K562 (cell line): Measurements from ENCODE around the gene ANKRD65. TPM values are rescaled to one million over a fixed set of nuclear protein-coding genes. Genes with fewer than 3 reads are reported as not detected.
A peak's percentile ranks its signal among the peaks of the same experiment; 100 is the strongest.

Experiments used
- BACH1 ChIP-seq: fragments of 200-800 bp; sonication (Bioruptor generic); IDR thresholded peaks from 2 replicates; pipeline ENCODE4 v1.6.1; 2016; ENCODE audit warnings: missing genetic modification characterization, missing compliant biosample characterization
- CBX5 ChIP-seq: IDR thresholded peaks from 2 replicates; pipeline ENCODE4 v1.6.1; 2014; ENCODE audit warnings: low read depth, borderline replicate concordance
- CCAR2 ChIP-seq: fragments of 200-400 bp; formaldehyde crosslinking; IDR thresholded peaks from 2 replicates; pipeline ENCODE4 v1.6.1; 2017; ENCODE audit warnings: mild to moderate bottlenecking, low read depth, low read length
- FOS ChIP-seq: IDR thresholded peaks from 3 replicates; pipeline ENCODE4 v1.6.1; 2011; ENCODE audit not compliant: insufficient read length; ENCODE audit errors: extremely low read depth
- FOXP1 ChIP-seq: sonication (generic); formaldehyde crosslinking; IDR thresholded peaks from 2 replicates; pipeline ENCODE4 v1.8.0; 2022; ENCODE audit warnings: mild to moderate bottlenecking, missing genetic modification reagents
- MYNN ChIP-seq, 2 experiments: sonication (generic); formaldehyde crosslinking in 1 of 2; IDR thresholded peaks; 2 replicates each; pipeline versions ENCODE4 v1.5.0 to v1.6.1; 2016 to 2020; ENCODE audit warnings: antibody characterized with exemption in 1 of 2, missing genetic modification reagents in 1 of 2
- NFE2 ChIP-seq: IDR thresholded peaks from 2 replicates; pipeline ENCODE4 v1.6.1; 2014; ENCODE audit warnings: antibody characterized with exemption, low read depth
- PCBP1 ChIP-seq: fragments of 200-400 bp; formaldehyde crosslinking; IDR thresholded peaks from 2 replicates; pipeline ENCODE4 v1.6.1; 2018; ENCODE audit warnings: mild to moderate bottlenecking, low read depth, low read length; ENCODE audit not compliant: poor library complexity, severe bottlenecking
- PREB ChIP-seq: sonication (generic); formaldehyde crosslinking; IDR thresholded peaks from 2 replicates; pipeline ENCODE4 v1.8.1; 2023; ENCODE audit warnings: mild to moderate bottlenecking, missing genetic modification reagents
- PRMT5 ChIP-seq: sonication (generic); formaldehyde crosslinking; IDR thresholded peaks from 2 replicates; pipeline ENCODE4 v1.5.0; 2020; ENCODE audit warnings: missing genetic modification reagents
- RREB1 ChIP-seq: fragments of 250-450 bp; sonication (Bioruptor Pico); IDR thresholded peaks from 2 replicates; pipeline ENCODE4 v1.4.0; 2020
- SIX5 ChIP-seq, 2 experiments: IDR thresholded peaks; 2 replicates each; pipeline ENCODE4 v1.6.1; 2011; ENCODE audit warnings: low read length in 2 of 2, borderline replicate concordance in 1 of 2, low read depth in 1 of 2, mild to moderate bottlenecking in 1 of 2, moderate library complexity in 1 of 2; ENCODE audit not compliant: insufficient read depth in 1 of 2
- SMAD3 ChIP-seq: fragments of 450-650 bp; formaldehyde crosslinking; conservative IDR thresholded peaks from 2 replicates; pipeline ENCODE4 v1.4.0; 2020; ENCODE audit warnings: mild to moderate bottlenecking
- SMARCC2 ChIP-seq: fragments of 450-650 bp; IDR thresholded peaks from 2 replicates; pipeline ENCODE4 v1.6.1; 2017; ENCODE audit warnings: antibody characterized with exemption, moderate library complexity, mild to moderate bottlenecking, low read depth
- STAT5B ChIP-seq: fragments of 250-450 bp; sonication (Bioruptor Pico); IDR thresholded peaks from 2 replicates; pipeline ENCODE4 v1.8.0; 2021; ENCODE audit warnings: mild to moderate bottlenecking, inconsistent platforms
- ZNF41 ChIP-seq: fragments of 250-450 bp; sonication (Bioruptor Pico); conservative IDR thresholded peaks from 2 replicates; pipeline ENCODE4 v1.4.0; 2020; ENCODE audit warnings: mild to moderate bottlenecking
- ZNF431 ChIP-seq: sonication (generic); formaldehyde crosslinking; IDR thresholded peaks from 2 replicates; pipeline ENCODE4 v1.8.0; 2022; ENCODE audit warnings: mild to moderate bottlenecking, missing genetic modification reagents
- ZNF655 ChIP-seq: fragments of 250-450 bp; sonication (Bioruptor Pico); IDR thresholded peaks from 2 replicates; pipeline ENCODE4 v1.5.0; 2021
- ZNF695 ChIP-seq: fragments of 450-650 bp; formaldehyde crosslinking; IDR thresholded peaks from 2 replicates; pipeline ENCODE4 v1.4.0; 2020; ENCODE audit warnings: mild to moderate bottlenecking, moderate library complexity
- ZNF75A ChIP-seq: fragments of 450-650 bp; formaldehyde crosslinking; IDR thresholded peaks from 2 replicates; pipeline ENCODE4 v1.4.0; 2020; ENCODE audit warnings: mild to moderate bottlenecking
- polyA plus RNA-seq, 8 experiments: library from polyadenylated mRNA; depleted of rRNA in 4 of 8; stranded (reverse) in 5 of 8; unstranded in 3 of 8; fragments of >200 nt; fragmentation: Nextera tagmentation in 2 of 8; fragmentation: Illumina TruSeq in 1 of 8; extraction: Ambion mirVana in 2 of 8; extraction: Trizol in 1 of 8; gene quantifications; 2 replicates each; pipeline versions ENCODE4 v1.2.1 to v1.2.3, GENCODE V29; 2011 to 2014; ENCODE audit warnings: inconsistent platforms in 1 of 8, missing spikeins in 1 of 8
- total RNA-seq, 7 experiments: library from RNA; depleted of rRNA in 6 of 7; stranded (reverse); fragments of >200 nt in 6 of 7; fragmentation: Illumina TruSeq in 2 of 7; extraction: Trizol in 2 of 7; gene quantifications; 2 replicates each; pipeline versions ENCODE4 v1.2.1 to v1.2.3, GENCODE V29; 2011 to 2021; ENCODE audit warnings: low replicate concordance in 1 of 7

The ANKRD65 gene
- total and polyA plus RNA-seq, 9 of the 15 experiments (the other 6 are each of a cell fraction or from before 2014, with no cell fraction given), result not detected

- TF ChIP-seq ZNF75A, result no peak
- TF ChIP-seq SMARCC2, result no peak
- no peak for TF ChIP-seq ZNF655 (CRISPR knock-in tag)
- peak; percentile 32; the same call in 1 of the 2 replicates for TF ChIP-seq FOXP1
- no peak for TF ChIP-seq ZNF41
- TF ChIP-seq BACH1 (tag), result no peak
- TF ChIP-seq CBX5, result no peak
- TF ChIP-seq FOS, result no peak
- TF ChIP-seq STAT5B (CRISPR knock-in tag), result no peak
- TF ChIP-seq NFE2, result no peak
- TF ChIP-seq PRMT5, result no peak
- no peak for TF ChIP-seq PCBP1
- no peak for TF ChIP-seq CCAR2
- 0 out of 2 replicates have a peak, but pooled peaks have one; percentile 20 for TF ChIP-seq RREB1 (CRISPR knock-in tag)
- no peak for TF ChIP-seq MYNN (IDR thresholded peaks at IDR 0.05)
- TF ChIP-seq MYNN (CRISPR knock-in tag; IDR thresholded peaks at IDR 0.05), result no peak
- TF ChIP-seq SMAD3 (CRISPR knock-in tag), result no peak
- TF ChIP-seq ZNF431 (CRISPR knock-in tag), result no peak
- no peak for TF ChIP-seq PREB
- 0 out of 2 replicates have a peak, but pooled peaks have one; percentile 18 for TF ChIP-seq ZNF695
- no peak for TF ChIP-seq SIX5 (IDR thresholded peaks at IDR 0.05; ENCODE audit: borderline replicate concordance in 1 of 2, insufficient read depth in 1 of 2, low read depth in 1 of 2, low read length in 2 of 2)
Observed at GRCh38 chr1:1435106-1435903, 14.2 kb upstream of the ANKRD65 start, which contains the start of gene VWA1 (continued).
